ENCODE results near the gene ADGRV1.

DNA sequence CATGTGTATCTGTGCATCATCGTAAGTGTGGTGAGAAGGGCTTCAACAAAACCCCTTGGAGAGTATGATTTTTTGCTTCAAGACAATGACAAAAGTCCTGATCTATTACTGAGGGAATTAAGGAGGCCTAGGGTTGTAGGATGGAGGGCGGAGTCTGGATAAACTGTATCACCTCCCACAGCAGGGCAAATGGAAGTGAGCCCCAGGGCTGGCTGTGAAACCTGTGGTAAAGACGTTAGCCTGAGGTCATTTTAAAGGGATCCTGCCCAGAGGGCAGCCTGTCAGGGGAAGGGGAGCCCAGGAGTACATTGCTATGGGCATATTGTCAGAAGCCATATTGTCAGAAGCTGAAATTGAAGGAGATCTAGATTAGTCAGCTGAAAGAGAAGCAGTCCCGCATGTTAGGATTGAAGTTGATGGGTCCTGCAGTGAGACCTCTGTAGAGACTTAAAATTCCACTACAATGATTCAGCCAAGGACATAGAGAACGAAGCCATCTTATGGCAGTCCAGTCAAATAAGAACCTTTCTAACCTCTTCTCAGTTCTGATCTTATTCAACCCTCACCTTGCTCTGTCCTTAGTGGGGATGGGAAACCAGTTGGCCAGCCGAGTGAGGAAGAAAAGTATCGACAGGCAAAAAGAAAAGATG lies 26.9 kb downstream of the ADGRV1 start:
- TF ChIP-seq PKNOX1 (IDR thresholded peaks at IDR 0.05) (no peak), ELF4 (IDR thresholded peaks at IDR 0.05) (no peak), FOXK2 (IDR thresholded peaks at IDR 0.05) (no peak), SP1 (IDR thresholded peaks at IDR 0.05) (no peak), HDGF (IDR thresholded peaks at IDR 0.05; ENCODE audit: borderline replicate concordance) (no peak), BHLHE40 (IDR thresholded peaks at IDR 0.05; ENCODE audit: borderline replicate concordance) (no peak)
